GM19467 (cell line): ENCODE data around the gene C10orf105.

Source experiments
- ATAC-seq: cut with Tn5 transposase; IDR thresholded peaks from one replicate; pipeline ENCODE4 v1.9.1; 2021; ENCODE audit warnings: mild to moderate bottlenecking, moderate library complexity; ENCODE audit not compliant: unreplicated experiment

The C10orf105 gene

GRCh38 chr10:71683301-71683700, 36.3 kb downstream of the C10orf105 start:
- no peak for ATAC-seq

GRCh38 chr10:71681977-71682376, 37.6 kb downstream of the C10orf105 start:
- ATAC-seq, result no peak

- ATAC-seq, result no peak
Observed at GRCh38 chr10:71679425-71679824, 40.2 kb downstream of the C10orf105 start.

- ATAC-seq, result no peak
Observed at GRCh38 chr10:71678057-71678805, 41.3 kb downstream of the C10orf105 start.

GRCh38 chr10:71677261-71677660, 42.3 kb downstream of the C10orf105 start:
- no peak for ATAC-seq

GRCh38 chr10:71675295-71675970, 44.1 kb downstream of the C10orf105 start:
- ATAC-seq, result no peak

- no peak for ATAC-seq
Observed at GRCh38 chr10:71671994-71672946, 47.3 kb downstream of the C10orf105 start.

- ATAC-seq, result no peak
Observed at GRCh38 chr10:71667387-71667752, 52.2 kb downstream of the C10orf105 start.

- no peak for ATAC-seq
Observed at GRCh38 chr10:71666639-71667386, 52.8 kb downstream of the C10orf105 start.

- ATAC-seq, result no peak
Observed at GRCh38 chr10:71665456-71665855, 54.1 kb downstream of the C10orf105 start.

GRCh38 chr10:71664585-71664984, 55.0 kb downstream of the C10orf105 start:
- ATAC-seq, result no peak

- ATAC-seq, result no peak
Observed at GRCh38 chr10:71663311-71663710, 56.3 kb downstream of the C10orf105 start.

- no peak for ATAC-seq
Observed at GRCh38 chr10:71661779-71662336, 57.7 kb downstream of the C10orf105 start.
